T47D (cell line): ENCODE data around the gene YPEL2.

ENCODE experiments used
- DNase-seq, 2 experiments: peaks; one replicate each; pipeline versions ENCODE4 v3.0.0 to v3.0.0-alpha.2; 2011 to 2012; ENCODE audit warnings: low read depth in 1 of 2, low spot score in 1 of 2
- JUND ChIP-seq: IDR thresholded peaks from 2 replicates; pipeline ENCODE4 v1.6.1; 2012; ENCODE audit warnings: low read depth
- in situ Hi-C: cut with HindIII; loops from 2 replicates; pipeline ENCODE4 v1.10.0; 2016; ENCODE audit warnings: low sequenced_read_pairs, low pct_unique_long_range_greater_than_20kb

The YPEL2 gene

DNA sequence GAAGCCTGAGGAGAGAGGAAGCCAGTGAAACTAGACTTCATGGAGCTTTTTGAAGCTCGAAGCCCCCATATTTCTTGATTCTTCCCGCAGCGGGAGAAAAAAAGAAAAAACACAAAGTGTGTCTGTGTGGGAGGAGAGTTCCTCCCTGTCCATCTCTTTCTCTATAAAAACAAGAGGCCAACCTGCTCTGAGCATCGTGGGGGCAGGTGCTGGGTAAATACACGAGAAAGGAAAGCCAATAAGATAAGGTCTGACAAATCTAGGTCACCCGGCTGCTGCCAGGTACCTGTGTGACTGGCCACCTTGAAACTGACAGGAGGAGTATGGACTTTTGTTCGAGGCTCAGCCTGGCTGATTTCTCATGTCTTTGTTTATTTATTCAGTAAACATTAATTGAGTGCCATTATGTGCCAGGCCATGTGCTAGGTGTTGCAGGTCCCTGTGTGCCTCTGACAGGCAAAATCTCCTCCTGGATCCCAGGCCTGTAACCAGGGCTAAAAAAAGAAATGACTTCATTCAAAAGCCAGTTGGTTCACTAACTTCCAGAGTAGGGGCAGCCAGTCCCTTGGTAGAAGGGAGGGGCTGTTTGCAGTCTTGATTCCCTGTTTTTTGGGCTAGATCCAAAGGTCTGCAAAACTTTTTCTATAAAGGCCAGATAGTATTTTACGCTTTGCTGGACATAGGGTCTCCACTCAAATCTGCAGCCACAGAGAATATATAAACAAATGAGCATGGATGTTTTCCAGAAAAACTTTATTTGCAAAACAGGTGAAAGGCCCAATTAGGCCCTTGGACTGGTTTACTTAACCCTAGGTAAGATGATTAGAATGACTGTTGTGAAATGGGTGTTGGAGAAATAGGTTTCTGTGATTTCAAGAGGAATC is 35.6 kb downstream of the YPEL2 start:
- in situ Hi-C loops, result no loop called here
- 0 out of 2 replicates have a peak, but pooled peaks have one; percentile 13 for TF ChIP-seq JUND
- peak; percentile 49 to 85 for DNase-seq

DNA sequence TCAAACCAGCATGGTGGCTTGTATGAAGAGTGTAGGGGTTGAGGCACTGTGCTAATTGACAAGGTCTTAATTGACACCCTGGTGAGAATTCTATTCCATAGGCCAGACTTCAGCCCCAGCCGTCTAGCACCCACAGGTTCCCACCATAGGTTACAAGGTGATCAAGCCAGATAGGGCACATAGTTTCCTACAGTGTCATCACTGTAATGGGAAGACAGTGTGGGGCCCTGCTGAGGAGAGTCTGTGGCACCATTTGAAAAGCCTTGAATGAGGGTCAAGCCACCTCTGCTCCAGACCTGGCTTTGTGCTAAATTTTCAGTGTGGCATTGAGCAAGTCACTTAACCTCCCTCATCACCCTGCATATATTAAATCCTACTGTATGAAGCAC is 36.2 kb downstream of the YPEL2 start:
- DNase-seq, result peak in 1 of 2 experiments; percentile 25
- in situ Hi-C loops, result no loop called here
- no peak for TF ChIP-seq JUND

DNA sequence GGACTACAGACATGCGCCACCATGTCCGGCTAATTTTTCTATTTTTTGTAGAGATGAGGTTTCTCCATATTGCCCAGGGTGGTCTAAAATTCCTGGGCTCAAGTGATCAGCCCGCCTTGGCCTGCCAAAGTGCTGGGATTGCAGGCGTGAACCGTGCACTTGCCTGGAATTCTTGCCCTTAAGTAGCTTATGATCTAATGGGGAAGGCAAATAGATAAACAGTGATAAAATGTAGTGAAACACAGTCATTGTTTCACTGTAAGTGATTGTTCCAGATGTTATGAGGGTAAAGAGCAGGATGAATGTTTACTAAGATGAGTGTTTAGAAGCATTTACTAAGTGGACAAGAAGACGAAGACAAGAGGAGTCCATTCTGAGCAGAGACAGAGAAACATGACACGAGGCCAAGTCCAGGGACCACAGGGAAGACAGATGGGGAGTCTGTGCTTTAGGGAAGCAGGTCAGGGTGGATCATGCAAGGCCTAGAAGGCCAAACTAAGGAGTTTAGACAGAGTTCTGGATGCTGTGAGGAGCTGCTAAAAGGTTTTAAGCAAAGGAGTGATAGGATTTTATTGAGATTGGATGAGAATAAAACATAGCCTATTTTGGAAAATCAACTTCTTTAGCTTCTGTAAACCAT is 36.9 kb downstream of the YPEL2 start:
- in situ Hi-C loops, result no loop called here
- TF ChIP-seq JUND, result no peak
- DNase-seq, result no peak

DNA sequence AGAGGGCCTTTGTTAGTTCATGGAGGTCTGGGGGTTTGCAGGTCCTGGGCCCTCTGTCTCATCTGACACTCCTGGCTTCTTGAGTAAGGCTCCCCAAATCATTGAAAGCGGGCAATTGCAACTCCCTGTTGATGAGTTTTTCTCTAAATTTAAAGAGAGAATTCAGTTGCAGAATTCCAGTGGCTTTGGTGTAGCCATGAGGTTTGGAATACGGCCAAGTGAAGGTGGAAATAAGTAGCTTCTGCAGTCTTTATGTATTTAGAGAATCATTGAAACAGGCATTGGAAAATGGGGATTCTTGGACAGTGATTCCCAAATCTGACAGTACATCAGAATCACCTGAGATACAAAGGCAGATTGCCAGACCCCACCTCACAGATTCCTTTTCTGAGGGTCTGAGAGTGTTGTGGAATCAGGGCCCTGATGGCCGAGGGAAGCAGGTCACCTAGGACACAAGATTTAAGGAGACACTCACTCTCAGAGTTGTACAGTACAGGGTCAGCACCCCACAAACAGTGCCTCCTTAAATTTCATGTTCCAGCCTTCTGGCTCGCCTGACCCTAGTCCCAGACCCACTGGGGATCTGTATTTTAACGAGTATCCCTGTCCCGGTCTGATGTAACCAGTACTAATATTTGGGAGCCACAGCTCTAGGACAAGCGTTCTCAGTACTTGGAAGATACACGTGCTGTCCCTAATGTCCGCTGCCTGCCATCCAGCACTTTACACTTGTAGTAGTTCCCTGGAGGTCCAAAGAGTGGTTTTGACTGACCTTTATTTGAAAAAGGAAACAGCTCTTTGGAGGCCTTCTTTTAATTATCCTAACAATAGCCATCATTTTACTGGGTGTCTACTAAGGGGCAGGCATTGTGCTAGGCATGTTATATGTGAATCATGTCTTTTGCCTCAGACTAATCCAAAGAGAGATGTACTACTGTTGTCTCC is 37.8 kb downstream of the YPEL2 start:
- DNase-seq, result no peak
- in situ Hi-C loops, result no loop called here
- no peak for TF ChIP-seq JUND

DNA sequence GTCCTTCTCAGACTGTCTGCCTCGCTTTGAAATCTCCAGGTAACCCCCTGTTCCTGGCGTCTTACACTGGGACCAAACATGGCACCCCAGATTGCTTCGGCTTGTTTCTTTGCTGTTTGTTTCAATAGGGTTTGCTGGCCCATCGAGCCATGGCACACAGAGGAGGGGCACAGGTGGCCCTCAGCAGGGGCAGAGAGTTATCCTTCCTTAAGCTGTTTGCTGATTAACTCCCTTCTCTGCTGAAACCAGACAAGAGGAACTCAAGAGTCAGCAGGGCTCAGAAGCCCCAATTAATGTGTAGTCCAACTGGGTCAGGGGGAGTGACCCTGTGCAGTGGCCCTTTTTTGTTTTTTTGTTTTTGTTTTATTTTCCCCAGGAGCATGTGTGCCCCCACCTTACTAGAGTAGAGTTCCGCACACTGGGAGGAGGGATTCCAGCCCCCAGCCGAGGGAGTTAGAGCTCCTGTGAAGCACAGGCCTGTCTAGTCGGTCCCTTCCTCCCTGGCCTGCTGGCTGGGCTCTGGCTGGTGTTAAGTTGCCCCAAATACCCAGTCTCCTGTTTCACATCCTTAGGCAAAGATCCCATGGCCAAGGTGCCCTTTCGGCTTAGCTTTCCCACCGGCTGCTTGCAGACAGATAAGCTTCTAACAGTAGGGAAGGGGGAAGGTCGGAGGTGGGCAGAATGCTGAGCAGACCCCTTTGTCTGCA is 39.3 kb downstream of the YPEL2 start:
- in situ Hi-C loops, result no loop called here
- DNase-seq, result no peak
- no peak for TF ChIP-seq JUND

DNA sequence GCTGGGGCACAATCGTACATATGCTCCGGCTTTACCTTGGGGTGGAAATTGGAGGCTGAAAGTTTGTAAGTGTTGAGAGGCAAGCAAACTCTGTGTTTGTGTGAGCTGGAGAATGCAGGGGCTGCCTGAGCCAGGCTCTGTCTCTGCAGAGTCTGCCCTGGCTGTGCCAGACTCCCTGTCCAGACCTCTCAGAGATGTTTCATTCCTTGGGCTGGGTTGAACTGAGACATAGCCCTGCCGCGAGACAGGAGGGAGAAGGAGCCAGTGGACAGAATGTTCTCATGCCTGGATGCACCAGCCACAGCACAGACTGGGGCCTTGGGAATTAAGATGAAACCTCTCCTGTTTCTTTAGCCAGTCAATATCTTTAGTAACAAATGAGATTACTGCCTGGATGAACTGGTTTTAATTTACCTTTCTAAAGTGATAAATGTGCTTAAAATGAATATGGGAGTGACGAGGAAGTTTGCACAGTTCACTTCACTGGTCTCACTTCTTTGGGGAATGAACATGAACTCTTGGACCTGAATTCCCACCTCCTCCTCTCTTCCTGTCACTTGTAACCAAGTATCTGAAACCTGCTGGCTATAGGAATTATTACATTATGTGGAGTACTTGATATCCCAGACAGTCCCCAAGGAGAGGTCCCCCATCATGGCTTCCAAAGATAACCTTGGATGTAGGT is 40.1 kb downstream of the YPEL2 start:
- DNase-seq, result no peak
- no peak for TF ChIP-seq JUND
- in situ Hi-C loops, result no loop called here

DNA sequence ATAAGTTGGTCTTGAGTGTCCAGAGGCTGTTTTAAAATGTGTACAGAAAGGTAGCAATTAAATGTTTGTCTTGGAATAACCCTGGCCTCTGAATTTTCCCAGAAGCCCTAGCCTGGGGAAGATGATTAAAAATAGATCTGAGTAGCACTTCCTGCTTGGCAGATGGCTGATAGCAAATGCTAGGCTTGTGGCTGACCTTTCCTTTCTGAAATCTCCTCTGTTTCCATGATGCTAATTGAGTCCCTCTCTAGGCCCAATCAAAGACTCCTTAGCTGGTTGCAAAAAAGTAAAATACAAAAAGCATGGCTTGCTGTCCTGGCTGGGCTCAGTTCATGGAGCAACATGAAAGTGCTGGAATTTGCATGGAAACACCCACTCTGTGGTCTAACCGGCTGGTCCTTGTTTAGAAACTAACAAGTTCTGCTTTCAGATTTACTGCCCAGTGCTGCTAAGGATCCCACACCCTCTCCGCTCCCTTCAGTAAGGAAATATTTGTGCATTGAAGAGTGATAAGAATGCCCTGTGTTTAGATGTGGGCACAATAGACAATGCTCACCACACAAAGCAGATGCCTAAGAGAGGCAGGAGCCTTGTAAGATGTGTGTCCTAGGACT is 40.8 kb downstream of the YPEL2 start:
- in situ Hi-C loops, result no loop called here
- DNase-seq, result peak in 1 of 2 experiments; percentile 61
- no peak for TF ChIP-seq JUND

DNA sequence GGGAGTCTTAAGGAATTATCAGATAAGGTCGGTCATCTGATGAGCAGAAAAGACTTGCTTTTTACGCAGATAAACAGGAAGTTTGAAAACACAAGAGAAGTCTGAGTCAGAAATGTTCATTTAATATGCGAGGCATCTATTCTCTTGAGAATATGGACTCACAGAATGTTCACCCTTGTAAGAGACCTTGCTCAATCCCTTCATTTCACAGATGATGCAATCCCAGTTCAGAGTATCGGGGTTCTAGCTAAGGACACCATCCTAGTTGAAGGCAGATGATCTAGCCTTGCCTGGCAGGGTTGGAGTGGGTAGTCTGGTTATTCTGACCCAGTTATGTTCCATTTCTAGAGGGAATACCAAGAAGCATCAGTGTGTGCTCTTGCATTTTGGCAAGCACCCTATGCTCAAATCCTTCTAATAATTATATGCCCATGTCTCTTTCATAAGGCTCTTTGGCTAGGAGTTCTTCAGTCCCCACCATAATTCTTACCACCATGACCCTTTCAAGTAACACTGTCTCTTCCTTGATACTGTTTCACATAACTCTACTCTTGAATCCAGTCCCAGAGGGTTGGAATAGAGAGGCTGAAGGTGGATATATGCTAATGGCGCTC is 42.5 kb downstream of the YPEL2 start:
- TF ChIP-seq JUND, result no peak
- in situ Hi-C loops, result no loop called here
- no peak for DNase-seq

DNA sequence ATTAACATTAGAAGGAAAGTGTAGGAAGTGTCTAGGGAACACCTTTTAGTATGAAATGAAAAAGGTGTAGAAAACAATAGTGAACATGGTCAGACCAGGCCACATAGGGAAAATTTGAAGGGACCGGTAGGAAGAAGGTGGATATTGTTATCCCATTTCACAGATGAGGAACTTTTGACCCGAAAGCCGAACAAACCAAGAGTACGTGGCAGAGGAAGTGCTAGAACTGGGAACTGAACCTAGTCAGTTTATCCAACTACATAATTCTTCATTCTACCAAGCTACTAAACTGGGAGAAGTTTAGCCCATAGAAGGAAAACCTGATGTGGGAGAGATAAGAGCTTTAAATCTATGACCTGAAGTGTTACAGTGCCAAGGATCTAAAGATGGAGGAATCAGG is 43.2 kb downstream of the YPEL2 start:
- no peak for DNase-seq
- in situ Hi-C loops, result no loop called here
- no peak for TF ChIP-seq JUND

DNA sequence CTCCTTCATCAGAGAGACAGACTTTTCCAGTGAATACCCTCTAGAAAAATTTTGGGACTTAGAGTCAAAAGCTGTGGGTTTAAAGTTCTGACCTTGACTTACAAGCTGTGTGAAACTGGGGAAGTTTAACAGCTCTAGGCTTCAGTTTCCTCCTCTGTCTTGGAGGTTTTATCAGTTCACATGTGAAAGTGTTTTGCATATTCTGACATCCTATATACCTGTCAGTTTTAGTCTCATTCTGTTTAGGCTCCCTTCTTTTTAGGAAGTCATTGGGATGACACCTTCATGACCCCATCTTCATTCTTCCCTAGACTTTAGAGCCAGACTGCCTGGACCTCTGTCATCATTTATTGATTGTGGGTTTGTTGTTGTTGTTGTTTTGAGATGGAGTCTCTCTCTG is 44.4 kb downstream of the YPEL2 start:
- in situ Hi-C loops, result no loop called here
- TF ChIP-seq JUND, result no peak
- no peak for DNase-seq

DNA sequence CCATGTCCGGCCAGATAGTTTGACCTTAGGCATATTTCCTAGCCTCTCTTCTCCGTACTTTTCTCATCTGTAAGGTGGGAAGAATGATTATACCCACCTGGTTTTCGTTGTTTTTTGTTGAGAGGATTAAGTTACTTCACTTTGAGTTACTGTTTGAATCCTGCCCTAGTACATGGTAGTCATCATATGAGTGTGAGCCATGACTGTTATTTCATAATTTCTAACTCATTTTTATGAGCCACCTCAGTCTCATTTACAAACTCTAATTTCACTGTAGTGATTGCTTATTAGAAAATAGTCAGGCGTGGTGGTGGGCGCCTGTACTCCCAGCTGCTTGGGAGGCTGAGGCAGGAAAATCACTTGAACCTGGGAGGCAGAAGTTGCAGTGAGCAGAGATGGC is 45.1 kb downstream of the YPEL2 start:
- TF ChIP-seq JUND, result no peak
- DNase-seq, result no peak
- in situ Hi-C loops, result no loop called here
